Chondrocyte (in vitro differentiated cells): ENCODE data around the gene C2orf92. TPM values are rescaled to one million over a fixed set of nuclear protein-coding genes. Genes with fewer than 3 reads are reported as not detected.

Experiments
- DNase-seq: peaks from one replicate; pipeline ENCODE4 v3.0.0; 2021; ENCODE audit warnings: mixed read lengths, low spot score
- H3K27ac Mint-ChIP-seq: one replicate; pipeline ENCODE4 v1.8.0; 2021; ENCODE audit warnings: mild to moderate bottlenecking, moderate library complexity, mixed read lengths; ENCODE audit not compliant: unreplicated experiment
- H3K27me3 Mint-ChIP-seq: 2 replicates; pipeline ENCODE4 v1.8.0; 2021; ENCODE audit warnings: low read depth, mixed read lengths
- H3K36me3 Mint-ChIP-seq: 2 replicates; pipeline ENCODE4 v1.8.0; 2021; ENCODE audit warnings: low read depth, mixed read lengths
- H3K4me1 Mint-ChIP-seq: 2 replicates; pipeline ENCODE4 v1.8.0; 2021; ENCODE audit warnings: low read depth, mild to moderate bottlenecking, mixed read lengths
- H3K4me3 Mint-ChIP-seq: one replicate; pipeline ENCODE4 v1.8.0; 2021; ENCODE audit warnings: mild to moderate bottlenecking, moderate library complexity, mixed read lengths; ENCODE audit not compliant: unreplicated experiment
- H3K9me3 Mint-ChIP-seq: 2 replicates; pipeline ENCODE4 v1.8.0; 2021; ENCODE audit warnings: low read depth, mixed read lengths
- CTCF ChIP-seq: fragments of 200-600 bp; sonication (generic); IDR thresholded peaks from 2 replicates; pipeline ENCODE4 v1.5.0; 2021; ENCODE audit warnings: antibody characterized with exemption, mild to moderate bottlenecking, moderate library complexity
- total RNA-seq: library from RNA; stranded (reverse); gene quantifications from 3 replicates; pipeline ENCODE4 v1.2.1, GENCODE V29; 2021

C2orf92 gene
- total RNA-seq, 1 donor from 2014 or later, result 8.8 TPM

- TF ChIP-seq CTCF, result no peak
- DNase-seq, result no peak
- H3K4me3 Mint-ChIP-seq, result no peak overlapping the region
- H3K27ac Mint-ChIP-seq, result no peak overlapping the region
- no peaks in the 10 kb centered on the region for H3K9me3 Mint-ChIP-seq
- H3K27me3 Mint-ChIP-seq, result no peaks in the 10 kb centered on the region
- no peaks in the 10 kb centered on the region for H3K4me1 Mint-ChIP-seq
- H3K36me3 Mint-ChIP-seq, result no peaks in the 10 kb centered on the region
Measured at GRCh38 chr2:97688062-97688827, 18.7 kb downstream of the C2orf92 start.

GRCh38 chr2:97691166-97691565 is 21.7 kb downstream of the C2orf92 start:
- H3K36me3 Mint-ChIP-seq, result no peaks in the 10 kb centered on the region
- H3K27ac Mint-ChIP-seq, result no peak overlapping the region
- no peak for TF ChIP-seq CTCF
- DNase-seq, result no peak
- H3K27me3 Mint-ChIP-seq, result no peaks in the 10 kb centered on the region
- H3K9me3 Mint-ChIP-seq, result peaks cover 3% of the 10 kb centered on the region
- H3K4me3 Mint-ChIP-seq, result no peak overlapping the region
- no peaks in the 10 kb centered on the region for H3K4me1 Mint-ChIP-seq

- Mint-ChIP-seq H3K4me3 (no peak overlapping the region), H3K9me3 (peaks cover 3% of the 10 kb centered on the region), H3K27me3 (no peaks in the 10 kb centered on the region), H3K4me1 (peaks cover 7% of the 10 kb centered on the region), H3K27ac (no peak overlapping the region), H3K36me3 (no peaks in the 10 kb centered on the region)
- no peak for TF ChIP-seq CTCF
- no peak for DNase-seq
Measured at GRCh38 chr2:97693476-97693875, 24.0 kb downstream of the C2orf92 start.

- H3K4me1 Mint-ChIP-seq, result peaks cover 7% of the 10 kb centered on the region
- no peaks in the 10 kb centered on the region for H3K27me3 Mint-ChIP-seq
- H3K9me3 Mint-ChIP-seq, result peaks cover 3% of the 10 kb centered on the region
- no peak overlapping the region for H3K4me3 Mint-ChIP-seq
- peaks cover 2% of the 10 kb centered on the region for H3K36me3 Mint-ChIP-seq
- no peak overlapping the region for H3K27ac Mint-ChIP-seq
- no peak for DNase-seq
- TF ChIP-seq CTCF, result no peak
Measured at GRCh38 chr2:97695744-97696143, 26.2 kb downstream of the C2orf92 start.

GRCh38 chr2:97697252-97698235 is 28.0 kb downstream of the C2orf92 start:
- peak overlapping the region; percentile 60 for H3K4me3 Mint-ChIP-seq
- TF ChIP-seq CTCF, result peak; percentile 96

More at GRCh38 chr2:97697252-97698235, 28.0 kb downstream of the C2orf92 start:
- H3K9me3 Mint-ChIP-seq, result peaks cover 3% of the 10 kb centered on the region
- H3K36me3 Mint-ChIP-seq, result peaks cover 2% of the 10 kb centered on the region
- no peak for DNase-seq
- H3K27ac Mint-ChIP-seq, result peak overlapping the region; percentile 51
- no peaks in the 10 kb centered on the region for H3K27me3 Mint-ChIP-seq
- peaks cover 7% of the 10 kb centered on the region for H3K4me1 Mint-ChIP-seq
